Measurements from ENCODE around the gene PDZK1.

DNA sequence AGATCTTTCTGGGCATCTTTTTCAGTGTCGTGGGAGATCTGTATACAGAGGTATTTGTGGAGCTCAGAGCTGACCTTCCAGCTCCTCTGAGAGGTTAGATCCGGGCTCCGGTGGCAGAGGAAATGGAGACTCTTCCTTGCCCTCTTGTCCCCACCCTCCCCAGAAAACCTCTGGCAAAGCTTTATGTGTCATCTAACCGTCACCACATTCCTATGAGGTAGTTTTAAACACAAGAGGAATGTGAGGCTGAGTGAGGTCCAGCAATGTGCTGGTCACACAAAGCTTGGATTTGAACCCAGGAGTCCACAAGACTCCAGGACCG, 13.3 kb upstream of the PDZK1 start:
- TF ChIP-seq, protein P1, sequence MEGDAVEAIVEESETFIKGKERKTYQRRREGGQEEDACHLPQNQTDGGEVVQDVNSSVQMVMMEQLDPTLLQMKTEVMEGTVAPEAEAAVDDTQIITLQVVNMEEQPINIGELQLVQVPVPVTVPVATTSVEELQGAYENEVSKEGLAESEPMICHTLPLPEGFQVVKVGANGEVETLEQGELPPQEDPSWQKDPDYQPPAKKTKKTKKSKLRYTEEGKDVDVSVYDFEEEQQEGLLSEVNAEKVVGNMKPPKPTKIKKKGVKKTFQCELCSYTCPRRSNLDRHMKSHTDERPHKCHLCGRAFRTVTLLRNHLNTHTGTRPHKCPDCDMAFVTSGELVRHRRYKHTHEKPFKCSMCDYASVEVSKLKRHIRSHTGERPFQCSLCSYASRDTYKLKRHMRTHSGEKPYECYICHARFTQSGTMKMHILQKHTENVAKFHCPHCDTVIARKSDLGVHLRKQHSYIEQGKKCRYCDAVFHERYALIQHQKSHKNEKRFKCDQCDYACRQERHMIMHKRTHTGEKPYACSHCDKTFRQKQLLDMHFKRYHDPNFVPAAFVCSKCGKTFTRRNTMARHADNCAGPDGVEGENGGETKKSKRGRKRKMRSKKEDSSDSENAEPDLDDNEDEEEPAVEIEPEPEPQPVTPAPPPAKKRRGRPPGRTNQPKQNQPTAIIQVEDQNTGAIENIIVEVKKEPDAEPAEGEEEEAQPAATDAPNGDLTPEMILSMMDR (IDR thresholded peaks at IDR 0.05) = no peak
- no peak for TF ChIP-seq POLR2A (IDR thresholded peaks at IDR 0.05)

All from body of pancreas (tissue), 4 donors.